ENCODE results near the gene HOXD8.

HOXD8 gene

GRCh38 chr2:176099728-176100546, 29.6 kb upstream of the HOXD8 start, which contains the start of gene HOXD12:
Gene HOXD12 (plus strand): TSS chr2:176099795. CDS start chr2:176099802, 7 bp downstream.
- TF ChIP-seq, protein P1, sequence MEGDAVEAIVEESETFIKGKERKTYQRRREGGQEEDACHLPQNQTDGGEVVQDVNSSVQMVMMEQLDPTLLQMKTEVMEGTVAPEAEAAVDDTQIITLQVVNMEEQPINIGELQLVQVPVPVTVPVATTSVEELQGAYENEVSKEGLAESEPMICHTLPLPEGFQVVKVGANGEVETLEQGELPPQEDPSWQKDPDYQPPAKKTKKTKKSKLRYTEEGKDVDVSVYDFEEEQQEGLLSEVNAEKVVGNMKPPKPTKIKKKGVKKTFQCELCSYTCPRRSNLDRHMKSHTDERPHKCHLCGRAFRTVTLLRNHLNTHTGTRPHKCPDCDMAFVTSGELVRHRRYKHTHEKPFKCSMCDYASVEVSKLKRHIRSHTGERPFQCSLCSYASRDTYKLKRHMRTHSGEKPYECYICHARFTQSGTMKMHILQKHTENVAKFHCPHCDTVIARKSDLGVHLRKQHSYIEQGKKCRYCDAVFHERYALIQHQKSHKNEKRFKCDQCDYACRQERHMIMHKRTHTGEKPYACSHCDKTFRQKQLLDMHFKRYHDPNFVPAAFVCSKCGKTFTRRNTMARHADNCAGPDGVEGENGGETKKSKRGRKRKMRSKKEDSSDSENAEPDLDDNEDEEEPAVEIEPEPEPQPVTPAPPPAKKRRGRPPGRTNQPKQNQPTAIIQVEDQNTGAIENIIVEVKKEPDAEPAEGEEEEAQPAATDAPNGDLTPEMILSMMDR (IDR thresholded peaks at IDR 0.05; ENCODE audit: low read length, missing control alignments), result no peak
- H3K4me3 ChIP-seq (replicated peaks; ENCODE audit: low read depth, low read length), result no peak within 1 kb of the TSS
- no peak for DNase-seq (ENCODE audit: low read depth)

GRCh38 chr2:176100547-176101140, 28.9 kb upstream of the HOXD8 start:
- TF ChIP-seq, protein P1 (IDR thresholded peaks at IDR 0.05; ENCODE audit: low read length, missing control alignments), result no peak
- no peak for DNase-seq (ENCODE audit: low read depth)
- H3K4me3 ChIP-seq (replicated peaks; ENCODE audit: low read depth, low read length), result no peak overlapping the region

- DNase-seq (ENCODE audit: low read depth), result no peak
- TF ChIP-seq, protein P1 (IDR thresholded peaks at IDR 0.05; ENCODE audit: low read length, missing control alignments), result no peak
- H3K4me3 ChIP-seq (replicated peaks; ENCODE audit: low read depth, low read length), result no peak overlapping the region
These were observed 28.2 kb upstream of the HOXD8 start for GRCh38 chr2:176101216-176101830.

- H3K4me3 ChIP-seq (replicated peaks; ENCODE audit: low read depth, low read length), result no peak overlapping the region
- TF ChIP-seq, protein P1 (IDR thresholded peaks at IDR 0.05; ENCODE audit: low read length, missing control alignments), result no peak
- DNase-seq (ENCODE audit: low read depth), result no peak
These were observed 27.7 kb upstream of the HOXD8 start for GRCh38 chr2:176101842-176102241.

- TF ChIP-seq, protein P1 (IDR thresholded peaks at IDR 0.05; ENCODE audit: low read length, missing control alignments), result no peak
- DNase-seq (ENCODE audit: low read depth), result no peak
- H3K4me3 ChIP-seq (replicated peaks; ENCODE audit: low read depth, low read length), result no peak overlapping the region
These were observed 27.1 kb upstream of the HOXD8 start for GRCh38 chr2:176102309-176102866.

DNA sequence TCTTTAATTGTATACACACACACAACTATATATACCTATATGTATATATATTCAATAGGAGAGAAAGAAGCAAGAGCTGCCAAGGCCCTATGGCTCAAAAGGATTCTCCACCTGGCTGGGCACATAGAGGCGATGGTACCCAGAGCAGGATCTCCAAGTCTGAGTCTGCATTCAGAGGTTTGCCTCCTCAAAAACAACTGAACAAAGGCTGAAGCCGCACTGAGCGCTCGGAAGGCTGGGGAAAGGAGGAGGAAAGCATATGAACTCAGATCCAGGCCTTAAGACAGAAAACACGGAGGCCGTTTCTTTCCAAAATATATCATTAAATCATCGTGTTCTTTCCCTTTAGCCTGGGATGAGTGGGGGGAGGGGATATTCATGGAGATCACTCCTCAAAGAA, 26.3 kb upstream of the HOXD8 start:
- no peak for DNase-seq (ENCODE audit: low read depth)
- TF ChIP-seq, protein P1 (IDR thresholded peaks at IDR 0.05; ENCODE audit: low read length, missing control alignments), result no peak
- H3K4me3 ChIP-seq (replicated peaks; ENCODE audit: low read depth, low read length), result no peak overlapping the region
